Measurements from ENCODE around the gene DND1.

- TF ChIP-seq CTCF (IDR thresholded peaks at IDR 0.05; ENCODE audit: insufficient read depth, low read depth, low read length), result no peak
- TF ChIP-seq EZH2 (IDR thresholded peaks at IDR 0.05; ENCODE audit: insufficient read depth, low read length), result no peak
Observed at GRCh38 chr5:140622301-140622700, 51.1 kb downstream of the DND1 start.
